ENCODE measurements around the gene HDAC4. TPM values are rescaled to one million over a fixed set of nuclear protein-coding genes. Genes with fewer than 3 reads are reported as not detected.

The HDAC4 gene
- total RNA-seq, 1 donor: 28.3 TPM

DNA sequence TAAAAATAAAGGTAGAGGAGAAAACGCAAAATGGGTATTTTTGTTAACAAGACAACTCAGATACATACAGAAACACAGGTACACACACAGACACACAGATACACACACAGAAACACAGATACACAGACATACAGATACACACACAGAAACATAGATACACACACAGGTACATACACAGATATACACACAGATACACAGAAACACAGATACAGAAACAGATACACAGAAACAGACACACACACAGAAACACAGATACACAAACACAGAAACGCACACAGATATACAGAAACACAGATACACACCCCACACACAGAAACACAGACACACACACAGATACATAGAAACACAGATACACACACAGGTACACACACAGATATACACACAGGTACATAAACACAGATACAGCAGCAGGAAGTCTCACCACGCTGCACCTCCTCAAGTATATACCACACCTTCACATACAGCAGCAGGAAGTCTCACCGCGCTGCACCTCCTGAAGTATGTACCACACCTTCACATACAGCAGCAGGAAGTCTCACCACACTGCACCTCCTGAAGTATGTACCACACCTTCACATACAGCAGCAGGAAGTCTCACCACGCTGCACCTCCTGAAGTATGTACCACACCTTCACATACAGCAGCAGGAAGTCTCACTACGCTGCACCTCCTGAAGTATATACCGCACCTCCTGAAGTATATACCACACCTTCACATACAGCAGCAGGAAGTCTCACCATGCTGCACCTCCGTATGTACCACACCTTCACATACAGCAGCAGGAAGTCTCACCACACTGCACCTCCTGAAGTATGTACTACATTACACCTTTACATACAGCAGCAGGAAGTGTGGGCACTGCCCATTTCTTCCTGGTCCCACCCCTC is 250.5 kb downstream of the HDAC4 start:
- TF ChIP-seq, protein P1, sequence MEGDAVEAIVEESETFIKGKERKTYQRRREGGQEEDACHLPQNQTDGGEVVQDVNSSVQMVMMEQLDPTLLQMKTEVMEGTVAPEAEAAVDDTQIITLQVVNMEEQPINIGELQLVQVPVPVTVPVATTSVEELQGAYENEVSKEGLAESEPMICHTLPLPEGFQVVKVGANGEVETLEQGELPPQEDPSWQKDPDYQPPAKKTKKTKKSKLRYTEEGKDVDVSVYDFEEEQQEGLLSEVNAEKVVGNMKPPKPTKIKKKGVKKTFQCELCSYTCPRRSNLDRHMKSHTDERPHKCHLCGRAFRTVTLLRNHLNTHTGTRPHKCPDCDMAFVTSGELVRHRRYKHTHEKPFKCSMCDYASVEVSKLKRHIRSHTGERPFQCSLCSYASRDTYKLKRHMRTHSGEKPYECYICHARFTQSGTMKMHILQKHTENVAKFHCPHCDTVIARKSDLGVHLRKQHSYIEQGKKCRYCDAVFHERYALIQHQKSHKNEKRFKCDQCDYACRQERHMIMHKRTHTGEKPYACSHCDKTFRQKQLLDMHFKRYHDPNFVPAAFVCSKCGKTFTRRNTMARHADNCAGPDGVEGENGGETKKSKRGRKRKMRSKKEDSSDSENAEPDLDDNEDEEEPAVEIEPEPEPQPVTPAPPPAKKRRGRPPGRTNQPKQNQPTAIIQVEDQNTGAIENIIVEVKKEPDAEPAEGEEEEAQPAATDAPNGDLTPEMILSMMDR (IDR thresholded peaks at IDR 0.05; ENCODE audit: insufficient read depth, low read length): no peak
- DNase-seq (ENCODE audit: low read depth): no peak
- no peak overlapping the region for H3K4me3 ChIP-seq (ENCODE audit: low read depth, low read length)

DNA sequence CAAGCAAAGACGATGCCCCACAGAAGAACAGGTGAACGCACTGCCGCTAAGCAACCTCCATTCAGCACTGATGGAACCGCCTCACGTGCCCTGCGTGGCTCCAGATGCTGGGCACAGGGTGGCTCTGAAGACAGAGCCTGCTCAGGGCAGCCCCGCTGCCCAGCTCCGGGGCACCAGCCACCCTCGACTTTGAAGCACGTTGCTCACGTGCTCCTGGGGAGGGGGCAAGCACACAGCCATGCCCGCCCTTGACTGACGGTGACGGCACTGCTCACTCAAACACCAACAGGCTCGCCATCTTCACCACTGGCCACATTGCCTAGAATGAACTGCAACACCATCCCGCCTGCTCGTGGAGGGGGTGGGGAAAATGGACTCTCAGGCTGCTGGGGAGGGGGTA is 251.3 kb downstream of the HDAC4 start:
- no peak overlapping the region for H3K4me3 ChIP-seq (ENCODE audit: low read depth, low read length)
- TF ChIP-seq, protein P1 (IDR thresholded peaks at IDR 0.05; ENCODE audit: insufficient read depth, low read length): no peak

DNA sequence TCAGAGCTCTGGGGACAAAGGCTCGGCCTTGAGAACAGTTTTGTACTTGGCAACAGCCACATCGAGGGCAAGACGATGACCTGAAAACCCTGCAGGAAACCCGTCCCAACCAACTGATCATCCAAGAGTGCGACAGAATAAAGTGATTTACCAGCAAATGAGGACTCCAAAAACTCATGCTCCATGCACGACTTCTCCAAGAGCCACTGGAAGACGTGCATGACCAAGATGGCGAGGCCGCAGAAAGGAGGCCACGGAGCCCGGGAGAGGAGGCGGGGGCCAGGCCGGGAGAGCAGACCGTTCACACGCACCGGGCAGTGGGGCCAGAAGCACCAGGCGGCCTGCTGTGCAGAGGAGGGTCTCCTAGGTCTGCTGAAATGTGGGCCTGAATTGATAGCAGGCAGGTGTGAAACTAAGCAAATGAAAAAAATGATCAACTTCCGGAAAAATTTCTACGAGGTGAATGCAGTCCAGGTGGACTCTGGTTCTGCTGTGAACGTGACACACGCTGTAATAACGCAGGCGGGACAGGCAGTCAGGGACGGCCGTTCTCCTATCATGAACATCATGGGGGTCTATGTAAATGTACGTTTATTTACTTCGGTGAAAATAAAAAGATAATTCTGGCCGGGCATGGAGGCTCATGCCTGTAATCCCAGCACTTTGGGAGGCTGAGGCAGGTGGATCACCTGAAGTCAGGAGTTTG is 252.2 kb downstream of the HDAC4 start:
- TF ChIP-seq, protein P1 (IDR thresholded peaks at IDR 0.05; ENCODE audit: insufficient read depth, low read length): no peak
- DNase-seq (ENCODE audit: low read depth): no peak
- H3K4me3 ChIP-seq (ENCODE audit: low read depth, low read length): no peak overlapping the region

More for the DNA sequence above, 251.3 kb downstream of the HDAC4 start:
- no peak for DNase-seq (ENCODE audit: low read depth)

DNA sequence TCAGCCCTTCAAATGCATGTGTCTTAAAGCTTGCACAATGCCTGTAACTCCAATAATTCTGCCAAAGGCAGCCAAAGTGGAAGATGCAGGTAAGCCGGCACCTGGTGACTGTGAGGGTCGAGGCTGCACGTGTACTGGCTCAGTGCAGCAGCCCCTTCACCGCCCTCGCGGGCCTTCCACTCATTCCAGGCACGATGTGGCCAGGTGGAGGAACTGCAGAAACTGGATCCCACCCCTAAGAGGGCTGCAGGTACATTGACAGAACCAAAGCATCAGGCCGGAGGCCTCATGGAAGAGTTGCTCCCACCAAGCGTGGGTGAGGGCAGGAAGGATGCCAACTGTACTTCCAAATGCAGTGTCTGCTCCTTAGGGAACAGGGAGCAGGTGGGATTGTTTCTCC is 253.4 kb downstream of the HDAC4 start:
- TF ChIP-seq, protein P1 (IDR thresholded peaks at IDR 0.05; ENCODE audit: insufficient read depth, low read length): no peak
- no peak for DNase-seq (ENCODE audit: low read depth)
- H3K4me3 ChIP-seq (ENCODE audit: low read depth, low read length): no peak overlapping the region

DNA sequence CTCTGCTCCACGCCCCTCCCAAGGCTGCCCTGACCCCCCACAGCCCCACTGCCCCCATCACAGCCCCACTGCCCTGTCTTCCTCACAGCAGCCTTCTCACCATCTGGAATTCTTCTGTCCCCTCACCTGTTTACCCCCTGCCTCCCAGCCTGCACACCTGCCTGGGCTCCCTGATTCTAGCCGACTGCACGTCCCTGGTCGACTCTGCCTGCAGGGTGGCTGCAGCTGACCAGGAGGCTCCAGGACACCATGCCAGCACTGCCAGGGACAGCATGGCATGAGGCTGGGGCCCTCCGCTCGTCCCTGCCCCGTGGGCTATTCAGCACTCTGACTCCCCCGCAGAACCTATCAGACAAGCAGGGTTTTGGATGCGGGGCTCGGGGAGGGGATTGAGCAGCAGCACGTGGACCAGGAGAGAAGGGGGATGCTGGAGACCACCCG is 254.1 kb downstream of the HDAC4 start:
- DNase-seq (ENCODE audit: low read depth): no peak
- TF ChIP-seq, protein P1 (IDR thresholded peaks at IDR 0.05; ENCODE audit: insufficient read depth, low read length): no peak
- no peak overlapping the region for H3K4me3 ChIP-seq (ENCODE audit: low read depth, low read length)

DNA sequence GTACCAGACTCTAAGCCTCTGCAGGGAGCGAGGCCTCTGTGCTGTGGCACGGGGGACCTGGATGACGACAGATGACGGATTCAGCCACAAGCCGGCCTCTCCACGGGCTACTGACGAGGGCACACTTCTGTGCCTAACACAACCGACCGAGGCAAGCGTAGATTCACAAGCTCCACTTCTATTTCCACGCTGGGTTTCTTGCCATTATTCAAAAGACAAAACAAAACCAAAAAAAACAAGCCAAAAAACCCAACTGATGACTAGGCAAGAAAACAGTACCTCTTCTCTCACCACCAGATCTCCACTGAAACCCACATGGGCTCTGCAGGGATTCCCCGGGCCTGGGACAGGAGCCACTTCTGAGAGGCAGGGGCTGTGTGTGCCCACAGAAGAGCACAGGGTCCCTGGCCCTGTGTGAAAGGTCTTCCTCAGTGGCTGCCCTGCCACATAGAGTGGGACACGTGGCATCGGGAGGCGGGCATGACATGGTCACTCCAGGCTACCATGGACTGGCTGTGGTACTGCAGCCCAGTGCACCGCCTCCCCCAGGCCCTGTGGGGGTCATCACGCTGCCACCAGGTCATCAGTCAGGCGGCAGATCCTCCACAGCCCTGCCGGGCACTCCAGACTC is 254.7 kb downstream of the HDAC4 start:
- DNase-seq (ENCODE audit: low read depth): no peak
- TF ChIP-seq, protein P1 (IDR thresholded peaks at IDR 0.05; ENCODE audit: insufficient read depth, low read length): no peak
- H3K4me3 ChIP-seq (ENCODE audit: low read depth, low read length): no peak overlapping the region

Measured in fibroblast of the aortic adventitia (primary cell).